ENCODE measurements around the gene PHACTR1.

The PHACTR1 gene

DNA sequence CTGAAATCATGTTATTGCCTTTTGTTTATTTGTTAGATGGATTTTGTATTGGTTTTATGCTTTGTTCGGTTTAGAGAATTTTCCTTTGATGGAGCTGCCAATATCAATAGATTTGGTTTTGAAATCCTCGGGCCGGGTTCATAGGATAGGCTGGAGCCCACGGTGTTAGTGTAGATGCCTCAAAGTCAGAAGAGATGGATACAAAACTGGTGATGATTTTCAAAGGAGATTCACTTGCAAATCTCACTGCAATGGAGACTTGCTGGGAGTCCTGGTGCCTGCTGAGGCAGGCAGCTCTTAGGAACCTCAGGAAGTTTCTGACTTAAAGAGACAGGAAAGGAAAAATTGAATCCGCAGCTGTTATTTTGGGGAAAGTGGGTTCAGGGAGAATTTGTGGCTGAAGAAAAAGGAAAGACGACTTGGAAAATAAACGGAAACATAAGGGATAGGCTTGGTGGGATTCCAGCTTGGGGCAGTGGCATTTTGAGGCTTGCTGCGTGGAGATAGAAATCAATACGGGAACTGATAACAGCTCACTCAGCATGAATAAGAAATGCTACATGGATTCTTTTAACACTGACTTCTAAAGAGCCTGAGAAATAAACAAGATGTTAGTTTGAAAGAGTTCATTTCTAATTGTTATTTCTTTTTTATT, 241.6 kb downstream of the PHACTR1 start:
- DNase-seq = no peak

DNA sequence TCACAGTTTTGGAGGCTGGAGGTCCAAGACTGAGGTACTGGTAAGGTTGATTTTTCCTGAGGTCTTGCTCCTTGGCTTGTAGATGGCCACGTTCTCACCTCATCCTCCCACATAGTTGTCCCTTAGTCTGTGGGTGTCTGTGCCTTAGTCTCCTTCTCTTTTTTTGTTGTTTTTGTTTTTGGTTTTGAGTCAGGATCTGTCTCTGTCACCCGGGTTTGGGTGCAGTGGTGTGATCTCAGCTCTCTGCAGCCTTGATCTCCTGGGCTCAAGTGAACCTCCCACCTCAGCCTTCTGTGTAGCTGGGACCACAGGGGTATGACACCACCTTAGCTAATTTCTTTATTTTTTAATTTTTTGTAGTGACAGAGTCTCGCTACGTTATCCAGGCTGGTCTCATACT, 245.2 kb downstream of the PHACTR1 start:
- DNase-seq = no peak

DNA sequence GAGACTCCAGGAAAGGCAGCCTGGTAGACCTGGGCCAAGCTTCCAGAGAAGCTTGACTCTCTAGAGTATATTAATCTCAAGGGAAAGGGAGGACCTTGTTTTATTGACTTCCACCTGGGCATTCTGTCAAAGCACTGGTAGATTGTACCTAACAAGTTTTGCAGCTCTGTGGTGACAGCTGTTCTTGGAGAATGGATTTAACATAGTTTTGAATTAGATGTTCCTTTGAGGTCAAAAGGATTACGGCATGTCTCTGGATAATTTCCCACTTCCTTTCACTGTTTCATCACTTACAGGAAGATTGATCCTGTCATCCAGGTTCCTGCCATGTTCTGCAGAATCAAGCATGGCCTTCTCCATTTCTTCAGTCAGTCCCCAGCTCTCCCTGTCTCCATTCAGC, 246.0 kb downstream of the PHACTR1 start:
- no peak for DNase-seq

DNA sequence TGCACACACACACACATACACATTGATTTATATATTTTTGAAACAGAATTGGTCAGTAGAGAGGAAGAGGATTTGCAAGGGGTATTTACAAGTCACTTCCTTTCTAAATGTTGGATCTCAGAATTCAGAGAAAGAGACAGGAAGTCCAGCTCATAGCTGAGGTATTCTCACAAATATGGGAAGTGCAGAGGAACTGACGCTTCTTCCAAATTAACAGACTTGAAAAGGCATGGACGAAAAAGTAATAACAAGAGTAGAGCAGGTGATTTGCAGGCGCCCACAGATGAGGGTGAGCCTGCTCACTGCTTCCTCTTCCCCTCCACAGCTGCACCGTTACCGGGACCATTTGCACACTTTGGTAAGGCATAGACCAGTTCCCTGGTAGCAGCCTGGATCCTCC, 246.4 kb downstream of the PHACTR1 start:
- no peak for DNase-seq

DNA sequence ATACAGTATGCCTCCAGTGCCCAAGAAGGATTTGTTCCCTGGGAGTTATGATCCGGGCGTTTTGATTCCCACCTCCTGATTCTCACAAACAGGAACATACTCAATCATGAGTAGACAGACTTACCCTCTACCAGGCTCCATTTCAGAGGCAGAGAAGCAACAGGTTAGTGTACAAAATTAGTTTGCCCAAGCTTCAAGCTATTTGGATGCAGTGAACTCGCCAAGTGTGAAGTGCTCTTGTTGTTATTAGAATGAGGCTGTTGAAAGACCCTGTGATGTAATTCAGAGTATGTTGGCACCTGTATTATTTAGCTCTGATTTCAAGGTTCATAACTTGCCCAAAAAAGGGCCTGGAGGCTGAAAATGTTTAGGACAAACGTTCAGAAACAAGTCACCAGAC, 247.0 kb downstream of the PHACTR1 start:
- DNase-seq = peak; percentile 54

DNA sequence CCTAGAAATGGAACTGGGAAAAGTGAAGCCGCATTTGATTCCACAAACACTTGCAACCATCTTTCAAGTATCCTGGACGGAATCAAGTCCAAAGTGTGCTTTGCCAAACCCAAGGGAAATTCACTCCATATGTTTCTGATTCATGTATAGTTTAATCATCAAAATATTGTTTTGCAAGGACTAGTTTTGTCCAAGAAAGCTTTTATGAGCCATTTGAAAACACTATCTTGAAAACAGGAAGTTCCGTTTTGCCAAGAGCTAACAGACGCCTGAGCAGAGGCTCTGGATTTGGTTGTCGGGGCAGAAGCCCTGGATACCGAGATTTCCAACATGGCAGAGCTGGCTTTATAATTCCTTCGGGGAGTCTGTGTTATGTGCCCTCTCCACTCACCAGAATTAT, 251.1 kb downstream of the PHACTR1 start:
- DNase-seq = no peak

DNA sequence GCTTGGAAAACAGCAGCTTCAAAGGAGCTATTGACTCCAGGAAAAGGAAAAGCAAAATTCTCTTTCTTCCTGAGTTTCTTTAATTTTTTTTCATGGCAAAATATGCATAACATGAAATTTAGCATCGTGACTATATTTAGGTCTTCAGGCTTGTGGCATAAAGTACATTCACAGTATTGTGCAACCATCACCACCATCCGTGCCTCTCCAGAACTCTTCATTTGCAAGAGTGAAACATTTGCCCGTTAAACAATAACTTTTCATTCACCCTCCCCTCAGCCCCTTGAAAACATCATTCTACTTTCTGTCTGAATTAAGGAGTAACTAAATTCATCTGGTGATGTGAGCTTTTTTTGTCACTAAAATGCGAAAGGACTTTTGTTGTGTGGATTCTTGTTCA, 251.7 kb downstream of the PHACTR1 start:
- no peak for DNase-seq

DNA sequence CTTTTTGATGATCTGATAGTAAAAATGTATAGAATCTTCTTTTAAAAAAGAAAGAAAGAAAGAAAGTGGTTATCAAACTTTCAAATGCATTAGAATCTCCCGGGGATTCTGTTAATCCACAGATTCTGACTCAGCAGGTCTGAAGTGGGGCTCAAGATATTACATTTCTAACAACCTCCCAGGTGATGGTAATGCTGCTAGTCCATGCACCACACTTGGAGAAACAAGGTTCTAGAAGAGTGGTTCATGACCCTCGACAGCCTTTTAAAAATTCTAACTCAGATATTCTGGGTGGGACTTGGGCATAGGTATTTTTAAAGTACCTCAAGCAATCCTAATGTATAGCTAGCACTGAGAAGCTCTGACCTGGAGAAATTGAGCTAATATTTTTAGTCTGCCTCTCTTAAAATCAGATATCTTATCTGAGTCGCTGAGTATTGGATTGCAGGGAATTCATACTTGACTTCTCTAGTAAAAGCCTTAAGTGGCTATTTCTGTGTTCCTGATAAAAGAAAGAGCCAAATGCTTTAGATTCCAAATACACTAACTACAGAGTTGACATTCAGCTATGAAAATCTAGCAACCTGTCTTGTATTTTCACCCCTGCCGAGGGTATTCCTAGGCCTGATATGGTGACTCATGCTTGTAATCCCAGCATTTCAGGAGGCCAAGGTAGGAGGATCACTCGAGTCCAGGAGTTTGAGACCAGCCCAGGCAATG, 252.4 kb downstream of the PHACTR1 start:
- DNase-seq = no peak

DNA sequence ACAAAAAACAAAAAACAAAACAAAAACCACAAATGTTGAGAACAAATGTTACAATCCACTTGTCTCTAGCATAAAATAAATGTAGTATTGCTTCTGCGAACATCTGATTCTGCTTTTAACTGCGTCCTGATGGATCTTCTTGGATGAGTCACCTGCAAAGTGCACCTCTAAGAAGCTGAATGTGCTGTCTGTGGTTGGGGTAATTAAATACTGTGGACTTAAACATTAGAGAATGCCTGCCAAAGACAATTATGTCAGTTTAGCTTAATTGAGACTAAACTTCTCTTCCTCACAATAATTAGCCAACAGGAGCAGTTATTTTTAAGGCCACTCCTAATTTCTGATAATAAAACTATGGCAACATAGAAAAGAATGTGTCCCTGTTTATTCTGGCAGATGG, 253.4 kb downstream of the PHACTR1 start:
- DNase-seq = no peak

DNA sequence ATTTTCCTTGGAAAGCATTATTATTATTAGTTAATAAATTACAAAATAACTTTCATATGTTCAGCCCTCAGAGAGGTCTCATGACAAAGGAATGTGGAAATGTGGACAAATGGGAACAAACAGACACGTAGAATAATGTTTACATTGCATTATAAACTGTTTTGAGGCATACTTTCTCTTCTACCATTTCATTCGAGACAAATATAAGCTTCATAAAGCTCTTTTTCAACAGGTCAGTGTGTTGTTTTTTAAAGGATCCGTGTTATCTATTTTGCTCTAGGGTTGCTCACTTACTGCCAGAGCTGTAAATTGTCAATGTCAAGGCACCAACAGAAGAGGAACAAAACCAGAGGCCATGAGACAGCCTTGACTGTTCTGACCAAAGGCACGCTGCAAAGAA, 256.8 kb downstream of the PHACTR1 start:
- no peak for DNase-seq

DNA sequence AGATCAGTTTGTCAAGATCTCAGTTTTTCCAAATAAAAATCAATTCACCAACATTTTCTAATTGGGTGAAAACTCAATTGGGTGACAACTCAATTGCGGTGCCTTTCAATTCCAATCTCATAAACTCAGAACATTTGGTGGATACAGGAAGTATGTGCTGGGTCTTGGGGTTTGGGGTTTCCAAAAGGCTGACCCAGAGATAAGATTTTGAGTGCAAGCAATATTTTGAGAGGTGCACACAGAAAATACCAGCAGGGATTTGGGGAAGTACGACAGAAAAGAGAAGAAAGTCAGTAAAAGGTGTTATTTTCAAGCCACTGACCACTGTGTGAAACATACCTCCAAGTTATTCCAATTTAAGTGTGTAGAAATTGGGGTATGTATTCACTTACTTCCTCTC, 258.0 kb downstream of the PHACTR1 start:
- no peak for DNase-seq

DNA sequence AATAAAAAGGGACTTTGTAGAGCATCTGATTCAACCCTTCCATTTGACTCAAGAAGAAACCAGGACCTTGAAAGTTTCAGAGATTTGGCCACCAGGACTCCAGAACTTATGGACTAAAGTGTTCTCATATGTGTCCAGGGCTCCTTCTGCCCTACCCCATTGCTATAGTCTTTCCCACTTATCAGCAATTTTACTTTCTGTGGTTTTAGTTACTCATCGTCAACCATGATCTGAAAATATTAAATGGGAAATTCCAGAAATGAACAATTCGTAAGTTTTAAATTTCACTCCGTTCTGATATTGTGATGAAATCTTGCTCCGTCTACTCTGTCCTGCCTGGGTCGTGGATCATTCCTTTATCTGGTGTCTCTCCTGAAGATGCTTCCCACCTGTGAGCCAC, 259.8 kb downstream of the PHACTR1 start:
- no peak for DNase-seq

DNA sequence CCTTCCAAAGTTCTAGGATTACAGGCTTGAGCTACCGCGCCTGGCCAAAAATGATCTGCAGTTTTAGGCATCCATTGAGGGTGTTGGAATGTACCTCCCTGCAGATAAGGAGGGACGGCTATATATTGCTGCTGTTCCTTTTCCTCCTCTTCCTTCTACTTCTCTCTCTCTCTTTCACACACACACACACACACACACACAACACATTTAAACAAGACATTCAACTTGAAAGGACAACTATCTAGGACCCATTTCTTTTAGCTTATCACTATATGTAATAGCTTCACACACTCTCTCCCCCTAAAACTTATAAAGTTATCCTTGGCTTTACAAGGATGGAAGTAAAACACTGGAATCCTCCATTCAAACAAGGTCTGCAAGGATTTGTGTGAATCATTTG, 260.6 kb downstream of the PHACTR1 start:
- no peak for DNase-seq

DNA sequence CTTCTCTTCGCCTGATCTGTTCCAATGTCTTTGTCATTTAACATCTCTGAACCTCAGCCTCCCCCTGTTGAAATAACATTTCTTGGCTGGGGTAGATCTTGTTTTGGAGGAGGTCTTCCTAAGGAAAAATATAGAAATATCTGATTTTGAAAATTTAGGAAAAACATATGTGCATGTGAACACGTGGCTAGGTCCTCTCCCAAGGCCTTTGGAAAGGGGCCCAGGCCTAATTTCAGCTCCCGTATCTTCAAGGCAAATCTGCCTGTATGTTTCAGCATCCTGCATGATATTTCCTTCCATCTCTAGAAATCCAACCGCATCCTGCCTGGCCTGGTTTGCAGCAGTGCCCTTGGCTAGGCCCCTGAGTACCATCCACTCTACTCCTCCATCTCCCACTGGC, 261.2 kb downstream of the PHACTR1 start:
- DNase-seq = no peak

DNA sequence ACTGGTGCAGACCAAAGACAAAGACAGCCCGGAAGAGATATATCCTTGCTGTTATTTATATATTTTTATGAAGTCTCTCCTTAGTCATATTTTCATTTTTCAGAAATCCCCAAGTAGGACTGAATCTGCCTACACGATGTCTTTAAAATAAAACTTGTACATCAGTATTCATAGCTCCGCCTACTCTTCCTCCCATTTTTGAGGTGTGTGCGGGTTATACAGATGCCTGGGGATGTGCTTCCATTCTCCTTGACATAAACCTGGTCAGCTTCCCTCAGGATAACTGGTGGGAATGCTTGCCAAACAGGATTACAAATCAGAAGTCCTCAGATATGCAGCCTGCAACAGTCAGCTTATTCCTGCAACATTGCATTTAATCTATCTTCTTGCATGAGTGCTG, 264.2 kb downstream of the PHACTR1 start:
- DNase-seq = no peak

DNA sequence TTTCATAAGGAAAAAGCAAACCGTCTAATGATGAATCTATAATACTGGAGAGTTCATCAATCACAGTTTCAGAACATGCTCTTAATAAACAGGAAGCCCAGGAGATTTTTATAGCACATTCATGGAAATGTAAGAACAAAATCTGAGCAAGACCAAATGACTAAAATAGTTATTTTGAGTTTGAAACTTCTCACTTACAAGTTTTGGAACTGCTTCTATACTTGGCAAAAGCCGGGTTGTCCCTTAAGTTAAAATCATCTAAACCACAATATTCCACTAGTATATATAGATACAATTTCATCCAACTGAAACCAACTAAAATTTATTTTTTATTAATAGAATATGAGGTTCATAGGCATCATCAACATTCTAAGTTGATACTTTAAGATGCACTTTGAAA, 268.2 kb downstream of the PHACTR1 start:
- DNase-seq = no peak

DNA sequence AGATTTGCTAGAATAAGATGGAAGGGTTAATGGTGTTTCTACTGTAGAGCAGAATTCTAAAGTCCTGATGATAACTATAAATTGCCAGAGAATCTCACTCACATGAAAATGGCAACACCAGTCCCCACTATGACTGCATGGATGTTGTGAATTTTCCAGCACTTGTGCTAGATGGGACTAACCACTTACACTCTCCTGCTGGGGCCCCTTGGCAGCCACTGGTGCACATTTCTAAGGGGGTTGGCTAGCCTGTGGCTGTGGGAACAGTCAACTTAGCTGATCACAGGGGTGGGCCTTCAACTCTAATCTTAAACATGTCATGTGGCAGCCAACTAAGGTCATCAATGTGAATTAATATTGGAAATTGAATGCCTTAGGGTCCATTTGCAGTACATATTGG, 271.2 kb downstream of the PHACTR1 start:
- no peak for DNase-seq

DNA sequence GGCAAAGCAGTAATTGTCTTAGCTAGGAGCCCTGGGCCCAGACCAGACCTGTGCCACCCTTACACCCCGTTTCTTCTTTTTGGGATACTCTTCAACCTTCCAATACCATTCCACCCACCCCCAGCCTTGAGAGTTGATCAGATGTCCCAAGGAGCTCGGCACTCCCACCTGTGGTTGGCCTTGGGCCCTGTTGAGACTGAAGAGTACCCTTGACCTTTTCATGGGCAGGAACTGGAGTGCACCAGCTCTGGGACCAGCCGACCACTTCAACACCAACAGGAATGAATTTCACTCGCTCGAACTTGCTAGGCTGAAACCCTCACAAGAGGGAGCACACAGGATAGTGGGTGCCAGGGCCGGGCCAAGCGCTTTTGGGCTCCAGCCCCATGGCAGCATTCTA, 273.6 kb downstream of the PHACTR1 start:
- DNase-seq = no peak

DNA sequence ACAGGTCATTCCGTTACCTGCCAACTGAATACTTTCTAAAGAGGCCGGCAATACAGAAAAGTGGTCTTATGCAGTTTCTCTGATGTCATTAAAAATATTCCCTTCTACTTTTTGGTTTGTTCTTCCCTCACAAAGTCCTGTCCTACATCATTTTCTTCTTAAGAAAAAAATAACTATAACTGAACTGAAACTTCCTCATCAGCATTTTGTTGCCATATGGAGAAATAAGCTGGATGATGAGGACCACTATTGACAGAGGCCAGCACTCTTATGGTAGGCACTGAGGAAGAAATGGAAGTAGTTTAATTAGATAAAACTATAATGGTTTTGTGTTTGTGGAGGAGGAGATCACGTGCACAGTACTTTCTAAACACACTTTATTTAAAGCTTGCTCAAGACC, 274.9 kb downstream of the PHACTR1 start:
- DNase-seq = no peak

DNA sequence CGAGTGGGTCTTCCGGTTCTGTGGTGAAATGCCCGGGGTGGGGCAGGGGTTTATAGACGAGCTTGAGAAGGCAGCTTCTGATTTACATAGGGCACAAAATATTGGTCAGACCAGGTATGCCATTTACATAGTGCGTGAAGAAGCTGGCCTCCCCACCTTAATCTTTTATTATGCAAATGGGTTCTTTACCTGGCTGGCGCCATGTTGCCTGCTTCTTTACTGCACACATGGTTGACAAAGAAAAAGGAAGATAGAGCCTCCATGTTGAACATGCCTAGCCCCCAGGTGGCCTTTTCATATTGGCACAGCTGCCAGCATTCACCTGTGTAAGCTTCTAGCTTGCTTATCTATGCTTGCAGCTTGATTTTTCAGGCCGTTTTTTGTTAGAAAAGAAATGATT, 276.2 kb downstream of the PHACTR1 start:
- DNase-seq = no peak

DNA sequence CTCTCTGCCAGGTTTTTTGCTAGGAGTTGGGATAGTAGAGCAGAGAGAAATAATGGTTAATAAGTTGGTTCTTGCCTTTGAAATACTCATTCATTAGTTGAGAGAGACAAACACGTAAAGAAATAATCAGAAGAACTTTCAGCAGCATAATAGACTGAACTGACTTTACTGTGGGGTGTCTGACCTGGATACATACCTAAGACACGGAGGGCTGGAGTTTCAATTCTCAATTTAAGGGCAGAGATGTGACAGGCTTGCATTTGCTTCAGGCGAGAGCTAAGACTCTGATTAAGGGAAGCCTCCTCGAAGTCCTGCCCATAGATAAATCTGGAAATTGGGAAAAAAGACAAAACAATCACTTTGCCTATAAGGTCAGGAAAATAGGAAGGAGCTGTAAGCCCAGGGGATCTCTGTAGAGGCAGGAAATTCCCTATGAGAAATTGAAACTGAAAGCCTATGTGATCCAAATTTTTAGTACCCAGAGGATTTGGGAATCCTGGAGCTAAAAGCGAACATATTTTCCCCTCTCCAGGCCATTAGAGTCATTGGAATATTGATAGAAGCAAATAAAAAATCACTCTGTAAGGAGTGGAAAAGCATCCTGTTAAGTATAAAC, 276.8 kb downstream of the PHACTR1 start:
- DNase-seq = no peak

DNA sequence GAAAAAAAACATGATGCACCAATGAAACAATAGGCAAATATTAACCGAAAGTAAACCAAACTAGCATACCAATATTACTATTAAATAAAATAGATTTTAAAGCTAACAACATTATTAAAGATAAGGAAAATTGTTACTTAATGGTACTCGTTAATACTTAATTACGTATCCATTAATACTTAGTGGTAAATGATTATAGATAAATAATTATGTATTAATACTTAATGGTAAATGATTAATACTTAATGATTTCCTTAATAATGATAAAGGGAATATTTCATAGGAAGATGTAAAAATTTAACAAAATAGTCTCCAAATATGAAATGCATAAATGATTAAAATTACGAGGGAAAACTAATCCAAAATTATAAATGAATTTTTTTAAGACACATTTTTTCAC, 278.9 kb downstream of the PHACTR1 start:
- DNase-seq = no peak

DNA sequence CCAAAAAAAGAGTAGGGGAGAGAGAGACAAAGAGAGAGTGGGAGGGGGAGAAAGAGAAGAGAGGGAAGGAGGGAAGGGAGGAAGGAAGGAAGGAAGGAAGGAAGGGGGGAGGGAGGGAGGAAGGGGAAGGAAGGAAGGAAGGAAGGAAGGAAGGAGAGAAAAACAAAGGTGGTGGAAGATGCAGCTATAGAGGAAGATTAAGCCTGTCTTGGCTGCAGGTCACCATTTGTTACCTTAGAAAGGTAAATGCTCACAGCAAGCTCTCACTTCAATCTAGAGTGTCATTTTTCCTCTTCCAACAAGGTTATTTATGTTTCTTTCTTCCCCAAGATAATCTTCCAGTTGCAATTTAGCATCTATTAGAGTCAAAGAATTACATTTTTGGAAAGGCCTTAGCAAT, 284.0 kb downstream of the PHACTR1 start:
- DNase-seq = no peak

DNA sequence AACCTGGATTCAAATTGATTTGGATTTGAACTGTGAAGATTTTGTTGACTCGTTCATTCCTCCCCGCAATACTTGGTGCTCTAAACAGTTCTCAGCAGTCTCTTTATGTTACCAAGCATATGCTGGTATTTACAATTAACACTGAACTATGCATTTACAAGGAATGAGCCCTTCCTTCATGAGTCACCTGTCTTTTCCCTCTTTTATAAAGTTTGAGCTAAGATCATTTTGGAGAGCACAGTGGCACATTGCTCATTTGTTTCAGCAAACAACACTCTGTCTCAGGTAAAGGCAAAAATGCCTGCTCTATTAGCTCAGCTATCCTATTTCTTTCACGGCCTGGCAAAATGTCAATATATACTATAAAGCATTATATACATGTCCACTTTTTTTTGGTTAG, 285.4 kb downstream of the PHACTR1 start:
- no peak for DNase-seq

DNA sequence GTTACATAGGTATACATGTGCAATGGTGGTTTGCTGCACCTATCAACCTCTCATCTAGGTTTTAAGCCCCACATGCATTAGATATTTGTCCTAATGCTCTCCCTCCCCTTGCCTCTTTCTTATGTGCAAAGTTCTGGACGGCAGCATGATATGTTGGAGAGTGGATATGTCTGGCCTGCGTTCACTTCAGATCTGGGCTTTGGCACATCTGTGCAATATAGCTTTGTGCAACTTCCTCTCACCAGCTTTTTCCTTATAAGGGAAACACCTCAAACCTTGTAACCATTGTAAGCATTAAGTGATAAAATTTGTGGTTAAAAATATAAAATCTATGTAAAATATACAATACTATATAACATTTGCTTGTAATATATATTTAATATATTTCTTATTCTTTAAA, 288.0 kb downstream of the PHACTR1 start:
- DNase-seq = no peak

All from NCI-H2029 treated with DMSO at 0.1 percent for 48 hours (cell line).